OCI-LY7 (cell line): ENCODE measurements around the gene LIN9.

ENCODE experiments used
- CTCF ChIP-seq: fragments of 200-600 bp; sonication (generic); conservative IDR thresholded peaks from 2 replicates; pipeline ENCODE4 v1.5.1; 2014; ENCODE audit warnings: mild to moderate bottlenecking, antibody characterized with exemption, low read length, moderate library complexity, mixed read lengths
- EZH2phosphoT487 ChIP-seq: fragments of 200-600 bp; sonication (generic); IDR thresholded peaks from 2 replicates; pipeline ENCODE4 v1.6.1; 2018; ENCODE audit warnings: low read depth, borderline replicate concordance, mild to moderate bottlenecking, mixed run types, antibody characterized with exemption, low read length, moderate library complexity, mixed read lengths

DNA sequence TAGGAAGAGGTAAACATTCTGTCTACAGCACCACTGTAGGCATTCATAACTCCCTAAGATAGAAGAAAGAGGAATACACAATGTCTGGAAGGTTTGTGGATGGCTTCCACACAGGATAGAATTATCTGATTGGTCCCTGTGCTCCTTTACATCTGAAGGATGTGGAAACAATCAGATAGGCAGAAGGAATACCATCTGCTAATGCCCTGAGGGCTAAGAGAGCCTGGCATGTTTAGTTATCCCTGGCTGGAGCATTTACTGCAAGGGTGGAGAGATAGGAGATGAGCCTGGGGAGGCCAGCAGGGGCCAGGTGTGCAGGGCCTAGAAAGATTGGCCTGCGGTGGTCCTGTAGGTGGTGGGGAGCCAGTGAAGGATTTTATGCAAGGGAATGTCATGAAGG, 113.8 kb downstream of the LIN9 start:
- TF ChIP-seq CTCF (no peak), EZH2phosphoT487 (no peak)
